Activated CD4-positive, alpha-beta memory T cell treated with anti-CD3 and anti-CD28 coated beads for 36 hours (primary cell): ENCODE results near the gene RGL1. TPM values are rescaled to one million over a fixed set of nuclear protein-coding genes. Genes with fewer than 3 reads are reported as not detected.
A peak's percentile ranks its signal among the peaks of the same experiment; 100 is the strongest.

Experiments used
- CTCF ChIA-PET: fragments of 350-600 bp; sonication (Branson Sonifier 250); formaldehyde crosslinking; loops from one replicate; lab custom pipeline; 2021; ENCODE audit warnings: antibody characterized with exemption, inconsistent platforms; lab: Charles Lee
- POLR2A ChIA-PET: fragments of 350-600 bp; sonication (Branson Sonifier 250); formaldehyde crosslinking; loops from one replicate; lab custom pipeline; 2021; ENCODE audit warnings: antibody characterized with exemption; lab: Charles Lee
- DNase-seq: peaks from one replicate; pipeline ENCODE4 v3.0.0-alpha.2; 2020
- H3K27ac Mint-ChIP-seq: one replicate; pipeline ENCODE4 v1.8.0; 2021; ENCODE audit warnings: mixed read lengths
- H3K27me3 Mint-ChIP-seq: one replicate; pipeline ENCODE4 v1.8.0; 2021; ENCODE audit warnings: mixed read lengths
- H3K36me3 Mint-ChIP-seq: one replicate; pipeline ENCODE4 v1.8.0; 2021; ENCODE audit warnings: mixed read lengths
- H3K4me1 Mint-ChIP-seq: one replicate; pipeline ENCODE4 v1.8.0; 2021; ENCODE audit warnings: low read depth, mixed read lengths
- H3K4me3 Mint-ChIP-seq: one replicate; pipeline ENCODE4 v1.8.0; 2021; ENCODE audit warnings: mild to moderate bottlenecking, mixed read lengths
- H3K9me3 Mint-ChIP-seq: one replicate; pipeline ENCODE4 v1.8.0; 2021; ENCODE audit warnings: mixed read lengths
- intact Hi-C: fragments of 100-400 bp; cut with micrococcal nuclease; formaldehyde crosslinking; loops from one replicate; pipeline ENCODE4 v1.15.1; 2023
- total RNA-seq, 2 experiments: library from RNA; stranded (reverse); gene quantifications; one replicate each; pipeline ENCODE4 v1.2.3, GENCODE V29; 2021

RGL1 gene
- total RNA-seq, 2 experiments from 2014 or later: 1.8 TPM

DNA sequence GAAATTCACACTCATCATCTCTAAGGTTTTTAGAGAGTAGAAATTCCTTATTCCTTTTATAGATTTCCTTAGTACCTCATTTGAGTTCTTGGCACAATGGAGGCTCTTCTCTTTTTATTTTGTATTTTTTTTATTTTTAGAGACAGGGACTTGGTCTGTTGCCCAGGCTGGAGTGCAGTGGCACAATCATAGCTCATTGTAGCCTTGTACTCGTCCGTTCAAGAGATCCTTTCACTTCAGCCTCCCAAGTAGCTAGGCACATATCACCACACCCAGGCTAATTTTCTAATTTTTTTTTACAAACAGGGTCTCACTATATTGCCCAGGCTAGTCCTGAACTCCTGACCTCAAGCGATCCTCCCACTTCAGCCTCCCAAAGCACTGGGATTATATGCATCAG lies 29.6 kb downstream of the RGL1 start:
- H3K4me3 Mint-ChIP-seq: no peak overlapping the region
- intact Hi-C loops: no loop called here
- no peak overlapping the region for H3K27ac Mint-ChIP-seq
- ChIA-PET POLR2A (no interaction called here), CTCF (no interaction called here)
- no peaks in the 10 kb centered on the region for H3K4me1 Mint-ChIP-seq
- no peaks in the 10 kb centered on the region for H3K9me3 Mint-ChIP-seq
- H3K27me3 Mint-ChIP-seq: no peaks in the 10 kb centered on the region
- no peak for DNase-seq
- H3K36me3 Mint-ChIP-seq: no peaks in the 10 kb centered on the region

DNA sequence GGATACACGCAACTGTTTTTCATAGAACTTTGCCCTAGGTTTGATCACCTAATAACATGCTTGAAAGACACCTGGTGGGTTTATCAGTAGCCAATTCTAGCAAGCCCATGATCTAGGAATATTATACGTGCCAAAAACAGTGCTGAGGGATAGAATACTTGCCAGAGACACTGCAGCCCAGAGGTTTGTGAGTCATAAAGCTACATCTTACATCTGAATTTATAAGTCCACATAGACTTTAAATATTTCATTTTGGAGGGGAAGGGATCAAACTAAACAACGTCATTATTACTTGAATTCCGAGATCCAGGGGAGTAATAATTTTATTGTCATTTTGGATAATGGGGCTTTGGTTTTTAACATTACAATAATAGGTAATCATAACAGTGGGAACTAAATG lies 31.7 kb downstream of the RGL1 start:
- Mint-ChIP-seq H3K36me3 (no peaks in the 10 kb centered on the region), H3K9me3 (no peaks in the 10 kb centered on the region), H3K4me3 (no peak overlapping the region), H3K27ac (no peak overlapping the region), H3K4me1 (peaks cover 6% of the 10 kb centered on the region), H3K27me3 (no peaks in the 10 kb centered on the region)
- CTCF ChIA-PET: no interaction called here
- intact Hi-C loops: no loop called here
- POLR2A ChIA-PET: no interaction called here
- DNase-seq: no peak

DNA sequence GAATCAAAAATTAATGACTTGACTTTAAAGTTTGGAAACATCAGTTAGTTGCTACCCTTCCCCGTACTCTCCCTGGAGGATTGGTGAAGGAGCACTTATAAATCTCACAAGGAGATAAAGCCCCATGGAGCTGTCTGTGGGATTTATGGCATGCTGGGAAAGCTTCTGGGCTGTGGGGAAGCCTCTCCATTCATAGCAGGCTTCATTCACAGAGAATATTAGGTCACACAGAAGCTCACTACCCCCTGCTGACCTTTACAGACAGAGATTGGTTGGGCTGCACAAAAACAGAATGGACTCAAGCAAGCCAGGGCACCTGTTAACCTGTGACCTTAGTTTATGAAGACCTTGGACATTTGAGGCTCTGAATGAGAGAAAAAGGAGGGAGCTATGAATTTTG lies 32.1 kb downstream of the RGL1 start:
- intact Hi-C loops: no loop called here
- POLR2A ChIA-PET: no interaction called here
- DNase-seq: no peak
- no peak overlapping the region for H3K27ac Mint-ChIP-seq
- CTCF ChIA-PET: no interaction called here
- H3K4me3 Mint-ChIP-seq: no peak overlapping the region
- H3K27me3 Mint-ChIP-seq: no peaks in the 10 kb centered on the region
- peaks cover 10% of the 10 kb centered on the region for H3K4me1 Mint-ChIP-seq
- H3K9me3 Mint-ChIP-seq: no peaks in the 10 kb centered on the region
- no peaks in the 10 kb centered on the region for H3K36me3 Mint-ChIP-seq

DNA sequence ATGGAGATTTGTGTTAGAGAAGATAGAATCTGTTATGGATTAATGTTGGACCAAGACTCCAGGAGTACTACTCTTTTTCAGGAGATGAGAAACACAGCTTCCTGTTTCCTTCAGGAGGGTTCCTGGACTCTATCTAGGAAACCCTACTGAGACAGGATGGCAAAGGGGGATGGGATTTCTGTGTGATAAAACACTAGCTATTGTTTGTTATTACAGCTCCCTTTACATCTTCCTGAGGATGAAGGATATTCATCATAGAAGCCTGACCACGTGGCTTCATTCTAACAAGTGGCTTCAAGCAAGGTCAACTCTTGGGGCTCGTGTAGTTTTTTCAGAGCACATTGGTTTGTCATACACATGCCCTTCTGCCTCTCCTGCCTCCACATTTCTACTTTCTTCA lies 33.3 kb downstream of the RGL1 start:
- H3K36me3 Mint-ChIP-seq: no peaks in the 10 kb centered on the region
- H3K27me3 Mint-ChIP-seq: no peaks in the 10 kb centered on the region
- DNase-seq: no peak
- ChIA-PET POLR2A (no interaction called here), CTCF (no interaction called here)
- no peak overlapping the region for H3K4me3 Mint-ChIP-seq
- intact Hi-C loops: no loop called here
- no peaks in the 10 kb centered on the region for H3K9me3 Mint-ChIP-seq
- H3K27ac Mint-ChIP-seq: no peak overlapping the region
- H3K4me1 Mint-ChIP-seq: peaks cover 20% of the 10 kb centered on the region

DNA sequence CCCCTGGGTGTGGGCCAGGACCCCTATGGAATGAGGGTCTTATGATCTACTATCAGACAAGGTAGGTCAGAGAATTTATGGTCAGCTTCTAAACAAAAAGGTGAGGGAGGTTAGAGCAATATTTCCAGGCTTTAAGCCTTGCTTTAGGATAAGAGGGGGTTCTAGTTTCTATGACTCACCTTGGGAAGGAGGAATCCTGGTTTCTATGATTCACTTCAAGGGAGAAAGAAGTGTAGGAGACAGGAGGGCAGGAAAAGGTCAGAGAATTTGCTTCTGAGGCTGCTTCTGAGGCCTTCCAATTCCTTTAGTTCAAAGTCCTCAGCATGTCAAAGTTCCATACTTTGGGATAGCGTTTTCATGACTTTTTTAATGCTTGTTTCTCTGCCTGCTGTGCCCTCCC lies 35.2 kb downstream of the RGL1 start:
- Mint-ChIP-seq H3K27ac (no peak overlapping the region), H3K36me3 (no peaks in the 10 kb centered on the region), H3K4me1 (peaks cover 20% of the 10 kb centered on the region), H3K27me3 (no peaks in the 10 kb centered on the region), H3K9me3 (no peaks in the 10 kb centered on the region), H3K4me3 (no peak overlapping the region)
- POLR2A ChIA-PET: no interaction called here
- DNase-seq: no peak
- CTCF ChIA-PET: no interaction called here
- intact Hi-C loops: loop anchor here (5.0 kb wide), 2 partner anchors 33 to 248 kb away; partner anchors contain the start of genes NCF2 and RGL1

DNA sequence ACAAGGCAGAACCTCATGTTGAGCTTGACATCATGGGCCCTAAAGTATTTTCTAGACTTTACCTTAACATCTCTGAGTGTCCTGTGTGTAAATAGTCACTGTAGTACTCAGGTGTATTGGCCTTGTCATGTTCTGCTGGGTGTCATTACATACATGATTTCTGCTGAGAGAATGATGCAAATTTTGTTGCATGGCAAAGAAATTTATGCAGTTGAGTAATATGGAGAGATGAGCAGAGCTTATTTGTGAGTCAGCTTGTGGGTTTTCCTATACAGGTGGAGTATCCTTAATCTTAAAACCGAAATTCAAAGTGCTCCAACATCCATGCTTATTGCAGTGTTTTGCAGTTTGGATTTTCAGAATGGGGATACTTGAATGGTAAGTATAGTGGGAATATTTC lies 36.6 kb downstream of the RGL1 start:
- Mint-ChIP-seq H3K4me3 (peak overlapping the region; percentile 6), H3K27me3 (no peaks in the 10 kb centered on the region), H3K27ac (peak overlapping the region; percentile 66), H3K4me1 (peaks cover 25% of the 10 kb centered on the region), H3K36me3 (no peaks in the 10 kb centered on the region), H3K9me3 (no peaks in the 10 kb centered on the region)
- intact Hi-C loops: loop anchor here (1.0 to 5.0 kb wide), 3 partner anchors 34 to 249 kb away; partner anchors contain the start of genes NCF2 and RGL1
- no peak for DNase-seq
- ChIA-PET CTCF (interaction anchor here (2.1 kb wide), 1 partner anchor 75 kb away, joined by 8 read pairs; no protein-coding TSS in a partner anchor), POLR2A (no interaction called here)

DNA sequence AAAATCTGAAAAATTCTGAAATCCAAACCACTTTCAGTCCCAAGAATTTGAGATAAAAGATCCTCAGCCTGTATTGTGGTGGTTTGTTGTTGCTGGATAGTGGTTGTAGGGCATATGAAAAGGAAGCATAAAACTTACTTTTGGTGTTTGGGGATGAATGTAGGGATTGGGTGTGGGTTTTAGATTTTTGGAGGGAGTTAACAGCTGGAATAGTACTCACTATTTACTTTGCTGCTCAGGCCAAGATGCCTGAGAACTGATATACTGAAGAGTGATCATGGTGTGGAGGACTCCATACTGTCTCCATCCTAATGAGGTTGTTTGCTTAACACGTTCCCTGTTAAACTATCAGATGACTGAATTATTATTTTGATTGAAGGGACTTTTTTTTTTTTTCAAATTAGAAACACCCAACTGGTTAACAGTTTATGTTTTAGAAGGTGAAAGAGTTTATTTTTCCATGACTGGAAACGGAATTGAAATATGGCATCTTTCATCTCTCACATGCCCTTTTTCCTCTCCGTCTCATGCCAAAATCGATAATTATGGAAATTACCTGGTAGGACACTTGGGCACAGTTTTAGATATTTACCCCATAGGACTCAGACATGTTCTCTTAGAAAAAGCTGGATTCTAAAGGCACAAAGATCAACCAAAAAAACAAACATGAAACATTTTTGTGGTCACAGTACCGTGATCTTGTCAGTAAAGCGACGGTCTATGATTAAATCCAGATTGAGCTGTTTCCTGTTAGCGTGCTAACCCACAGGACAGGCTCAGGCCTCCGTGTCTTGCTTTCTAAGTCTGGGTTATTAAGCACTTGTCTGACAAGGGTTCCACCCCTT lies 37.3 kb downstream of the RGL1 start:
- peak overlapping the region; percentile 66 for H3K27ac Mint-ChIP-seq
- DNase-seq: peak; percentile 51
- H3K36me3 Mint-ChIP-seq: no peaks in the 10 kb centered on the region
- no peaks in the 10 kb centered on the region for H3K27me3 Mint-ChIP-seq
- peaks cover 25% of the 10 kb centered on the region for H3K4me1 Mint-ChIP-seq
- CTCF ChIA-PET: interaction anchor here (1.2 to 2.1 kb wide), 2 partner anchors 74 to 317 kb away, joined by 4 to 8 read pairs; no protein-coding TSS in a partner anchor
- H3K9me3 Mint-ChIP-seq: no peaks in the 10 kb centered on the region
- intact Hi-C loops: loop anchor here (1.0 to 5.0 kb wide), 6 partner anchors 35 to 318 kb away; partner anchors contain the start of genes APOBEC4, NCF2 and RGL1
- H3K4me3 Mint-ChIP-seq: peak overlapping the region; percentile 40
- POLR2A ChIA-PET: interaction anchor here (1.2 kb wide), 1 partner anchor 73 kb away, joined by 3 read pairs; no protein-coding TSS in a partner anchor

DNA sequence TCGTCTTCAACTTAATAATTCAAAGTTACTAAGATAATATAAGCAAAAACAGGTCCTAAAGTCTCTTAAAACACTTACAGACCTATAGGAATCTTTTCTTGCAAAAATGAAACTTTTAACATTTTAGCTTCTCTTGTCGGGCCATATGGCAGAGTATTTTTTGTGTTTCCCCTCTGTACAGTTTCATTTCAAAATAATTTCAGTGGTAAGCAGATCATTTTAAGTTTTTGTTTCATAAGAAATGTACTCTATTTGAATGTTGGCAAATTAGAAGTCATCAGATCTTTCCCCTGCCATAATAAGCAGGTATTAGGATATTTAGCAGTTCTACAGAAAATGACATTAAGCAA lies 37.9 kb downstream of the RGL1 start:
- H3K27ac Mint-ChIP-seq: peak overlapping the region; percentile 28
- H3K4me1 Mint-ChIP-seq: peaks cover 25% of the 10 kb centered on the region
- H3K4me3 Mint-ChIP-seq: peak overlapping the region; percentile 6
- no peaks in the 10 kb centered on the region for H3K27me3 Mint-ChIP-seq
- ChIA-PET CTCF (interaction anchor here (0.5 to 2.1 kb wide), 3 partner anchors 33 to 317 kb away, joined by 4 to 8 read pairs (median 6); no protein-coding TSS in a partner anchor), POLR2A (interaction anchor here (1.2 kb wide), 1 partner anchor 73 kb away, joined by 3 read pairs; no protein-coding TSS in a partner anchor)
- H3K36me3 Mint-ChIP-seq: no peaks in the 10 kb centered on the region
- intact Hi-C loops: loop anchor here (1.0 to 5.0 kb wide), 5 partner anchors 35 to 318 kb away; partner anchors contain the start of genes APOBEC4, NCF2 and RGL1
- DNase-seq: no peak
- H3K9me3 Mint-ChIP-seq: no peaks in the 10 kb centered on the region

DNA sequence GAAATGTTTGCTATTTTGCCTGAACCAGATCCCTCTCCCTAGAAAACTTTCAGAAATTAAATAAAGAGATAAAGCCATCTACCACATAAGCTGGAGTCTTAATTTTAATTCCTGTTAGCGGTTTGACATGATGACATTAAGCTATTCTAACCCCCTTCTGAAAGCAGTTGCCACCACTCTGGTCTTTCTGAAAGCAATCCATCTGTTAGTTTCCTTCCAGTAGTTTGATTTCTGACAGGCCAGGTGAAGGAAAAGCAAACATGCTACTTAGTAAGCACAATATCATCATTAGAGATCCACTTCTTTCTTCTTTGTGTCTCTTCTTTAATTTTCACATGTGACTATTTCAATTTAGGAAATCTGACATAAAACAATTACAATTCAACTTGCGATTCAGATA lies 39.9 kb downstream of the RGL1 start:
- ChIA-PET CTCF (no interaction called here), POLR2A (no interaction called here)
- intact Hi-C loops: loop anchor here (5.0 kb wide), 2 partner anchors 38 to 253 kb away; partner anchors contain the start of genes NCF2 and RGL1
- no peaks in the 10 kb centered on the region for H3K36me3 Mint-ChIP-seq
- no peaks in the 10 kb centered on the region for H3K9me3 Mint-ChIP-seq
- no peak overlapping the region for H3K4me3 Mint-ChIP-seq
- H3K27me3 Mint-ChIP-seq: no peaks in the 10 kb centered on the region
- no peak for DNase-seq
- H3K4me1 Mint-ChIP-seq: peaks cover 25% of the 10 kb centered on the region
- no peak overlapping the region for H3K27ac Mint-ChIP-seq

DNA sequence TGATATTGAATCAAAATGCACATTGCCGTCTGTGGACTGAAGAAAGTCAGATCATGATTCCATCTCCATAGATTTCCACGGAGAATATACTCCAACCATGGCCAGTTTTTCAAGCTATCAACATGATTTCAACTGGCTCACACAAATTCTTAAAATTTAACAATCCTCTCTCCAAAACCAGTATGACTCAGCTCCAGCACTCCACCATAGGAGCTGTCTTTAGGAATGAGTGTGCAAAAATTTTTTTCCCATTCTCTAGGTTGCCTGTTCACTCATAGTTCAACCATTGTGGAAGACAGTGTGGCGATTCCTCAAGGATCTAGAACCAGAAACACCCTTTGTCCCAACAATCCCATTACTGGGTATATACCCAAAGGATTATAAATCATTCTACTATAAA lies 40.8 kb downstream of the RGL1 start:
- H3K27me3 Mint-ChIP-seq: no peaks in the 10 kb centered on the region
- H3K27ac Mint-ChIP-seq: no peak overlapping the region
- DNase-seq: no peak
- H3K36me3 Mint-ChIP-seq: no peaks in the 10 kb centered on the region
- ChIA-PET CTCF (no interaction called here), POLR2A (no interaction called here)
- no peaks in the 10 kb centered on the region for H3K9me3 Mint-ChIP-seq
- no peak overlapping the region for H3K4me3 Mint-ChIP-seq
- H3K4me1 Mint-ChIP-seq: peaks cover 23% of the 10 kb centered on the region
- intact Hi-C loops: no loop called here

DNA sequence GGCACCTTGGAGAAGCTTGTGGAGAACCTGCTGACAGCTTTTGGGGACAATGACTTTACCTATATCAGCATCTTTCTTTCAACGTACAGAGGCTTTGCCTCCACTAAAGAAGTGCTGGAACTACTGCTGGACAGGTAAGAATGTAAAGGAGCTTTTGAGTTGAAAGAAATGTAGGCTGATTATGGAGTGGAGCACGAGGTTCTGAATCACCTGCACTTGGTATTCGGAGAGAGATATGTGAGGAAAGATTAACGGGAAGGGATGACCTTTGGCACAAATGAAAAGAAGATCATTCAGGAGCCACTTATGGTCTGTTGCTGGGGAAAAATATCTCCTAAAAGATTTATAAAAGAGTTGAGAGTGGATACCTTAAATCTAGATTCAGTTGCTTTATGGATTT lies 42.7 kb downstream of the RGL1 start:
- Mint-ChIP-seq H3K27me3 (no peaks in the 10 kb centered on the region), H3K9me3 (no peaks in the 10 kb centered on the region), H3K27ac (no peak overlapping the region), H3K4me1 (peaks cover 9% of the 10 kb centered on the region), H3K4me3 (no peak overlapping the region), H3K36me3 (no peaks in the 10 kb centered on the region)
- POLR2A ChIA-PET: no interaction called here
- intact Hi-C loops: no loop called here
- no peak for DNase-seq
- CTCF ChIA-PET: no interaction called here

DNA sequence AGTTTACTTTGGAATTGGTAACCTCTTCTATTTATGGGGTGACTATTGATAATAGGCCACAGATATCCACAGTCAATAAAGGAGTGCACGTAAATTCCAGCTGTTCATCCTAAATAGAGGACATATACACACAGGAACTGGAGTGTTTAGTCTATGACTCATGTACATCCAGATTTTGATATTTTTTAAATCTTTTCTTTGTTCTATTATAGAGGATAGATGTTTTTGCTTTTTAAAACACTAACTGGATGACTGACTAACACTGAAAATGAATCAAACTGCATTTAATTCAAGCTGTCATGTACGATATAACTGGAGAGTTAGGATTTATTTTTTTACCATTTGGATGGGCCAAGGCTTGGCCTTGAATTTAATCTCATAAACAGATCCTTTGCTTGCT lies 45.9 kb downstream of the RGL1 start:
- no peak overlapping the region for H3K4me3 Mint-ChIP-seq
- no peak overlapping the region for H3K27ac Mint-ChIP-seq
- H3K27me3 Mint-ChIP-seq: no peaks in the 10 kb centered on the region
- H3K9me3 Mint-ChIP-seq: no peaks in the 10 kb centered on the region
- no peaks in the 10 kb centered on the region for H3K4me1 Mint-ChIP-seq
- no peak for DNase-seq
- ChIA-PET POLR2A (no interaction called here), CTCF (no interaction called here)
- intact Hi-C loops: no loop called here
- no peaks in the 10 kb centered on the region for H3K36me3 Mint-ChIP-seq
